Uterus (tissue), 4 donors: ENCODE measurements around the gene ACVRL1. TPM values are rescaled to one million over a fixed set of nuclear protein-coding genes. Genes with fewer than 3 reads are reported as not detected.

Source experiments
- DNase-seq, 2 donors: peaks; one replicate each; pipeline ENCODE4 v3.0.0-alpha.2; 2019 to 2020
- H3K27ac ChIP-seq, 2 donors: fragments of 200-600 bp; sonication (generic); 1 replicate in 1 of 2; 2 replicates in 1 of 2; pipeline ENCODE4 v1.5.1; 2016 to 2018
- H3K27me3 ChIP-seq, 2 donors: fragments of 200-600 bp; sonication (generic); one replicate each; pipeline ENCODE4 v1.5.1; 2018 to 2019; ENCODE audit warnings: control low read depth in 1 of 2
- H3K36me3 ChIP-seq, 2 donors: fragments of 200-600 bp; sonication (generic); one replicate each; pipeline ENCODE4 v1.5.1; 2019; ENCODE audit warnings: control low read depth in 1 of 2
- H3K4me1 ChIP-seq, 2 donors: fragments of 200-600 bp; sonication (generic); one replicate each; pipeline ENCODE4 v1.5.1; 2018 to 2019; ENCODE audit warnings: control low read depth in 1 of 2
- H3K4me3 ChIP-seq, 2 donors: fragments of 200-600 bp; sonication (generic); 1 replicate in 1 of 2; 2 replicates in 1 of 2; pipeline ENCODE4 v1.5.1; 2018 to 2019; ENCODE audit warnings: mild to moderate bottlenecking in 1 of 2
- H3K9me3 ChIP-seq, 2 donors: fragments of 200-600 bp; sonication (generic); one replicate each; pipeline ENCODE4 v1.5.1; 2019; ENCODE audit warnings: control low read depth in 1 of 2
- CTCF ChIP-seq, 4 experiments: fragments of 200-600 bp in 2 of 4; fragments of 450-650 bp in 2 of 4; sonication (generic) in 2 of 4; IDR thresholded peaks; one replicate each; pipeline ENCODE4 v1.5.1; 2016 to 2019; ENCODE audit warnings: antibody characterized with exemption in 4 of 4, mild to moderate bottlenecking in 2 of 4, moderate library complexity in 1 of 4
- POLR2A ChIP-seq, 2 donors: fragments of 450-650 bp; IDR thresholded peaks; one replicate each; pipeline ENCODE4 v1.6.1; 2016; ENCODE audit warnings: antibody characterized with exemption in 2 of 2, mild to moderate bottlenecking in 1 of 2, moderate library complexity in 1 of 2
- intact Hi-C: fragments of 100-400 bp; cut with DNase I; formaldehyde crosslinking; loops from one replicate; pipeline ENCODE4 v1.15.1; 2023; ENCODE audit warnings: low total_unique reads
- total RNA-seq, 4 donors: library from RNA; depleted of rRNA in 3 of 4; stranded (reverse); fragments of >200 nt in 3 of 4; gene quantifications; one replicate each; pipeline versions ENCODE4 v1.1.0 to v1.2.4, GENCODE V29; 2014 to 2023
- donor health status: DM: yes; HTN: yes; CAD: no.

Gene ACVRL1
- total RNA-seq, 4 donors from 2014 or later: 52.1 to 161 (median 127) TPM

GRCh38 chr12:51934080-51934479, 26.8 kb downstream of the ACVRL1 start:
- no peak for DNase-seq
- TF ChIP-seq POLR2A (IDR thresholded peaks at IDR 0.05) (no peak), CTCF (IDR thresholded peaks at IDR 0.05) (no peak)
- Histone ChIP-seq H3K27me3 (no peaks in the 10 kb centered on the region), H3K4me1 (no peaks in the 10 kb centered on the region), H3K9me3 (no peaks in the 10 kb centered on the region), H3K27ac (no peak overlapping the region), H3K4me3 (no peak overlapping the region), H3K36me3 (no peaks in the 10 kb centered on the region)
- intact Hi-C loops: no loop called here

- Histone ChIP-seq H3K4me1 (no peaks in the 10 kb centered on the region), H3K9me3 (no peaks in the 10 kb centered on the region), H3K27ac (no peak overlapping the region), H3K36me3 (no peaks in the 10 kb centered on the region), H3K27me3 (no peaks in the 10 kb centered on the region), H3K4me3 (no peak overlapping the region)
- TF ChIP-seq POLR2A (IDR thresholded peaks at IDR 0.05) (no peak), CTCF (IDR thresholded peaks at IDR 0.05) (no peak)
- intact Hi-C loops: no loop called here
- DNase-seq: no peak
Observed at GRCh38 chr12:51937926-51938325, 30.6 kb downstream of the ACVRL1 start.

- no peak for DNase-seq
- Histone ChIP-seq H3K27ac (no peak overlapping the region), H3K27me3 (no peaks in the 10 kb centered on the region), H3K36me3 (no peaks in the 10 kb centered on the region), H3K4me1 (no peaks in the 10 kb centered on the region), H3K9me3 (no peaks in the 10 kb centered on the region), H3K4me3 (no peak overlapping the region)
- no peak for TF ChIP-seq CTCF (IDR thresholded peaks at IDR 0.05)
- intact Hi-C loops: no loop called here
Observed at GRCh38 chr12:51938726-51939125, 31.4 kb downstream of the ACVRL1 start.

GRCh38 chr12:51941011-51941581, 33.8 kb downstream of the ACVRL1 start:
- peaks cover 0 to 3% of the 10 kb centered on the region in 2 donors for H3K9me3 ChIP-seq
- no peaks in the 10 kb centered on the region for H3K4me1 ChIP-seq
- H3K27ac ChIP-seq: no peak overlapping the region
- no peaks in the 10 kb centered on the region for H3K36me3 ChIP-seq
- TF ChIP-seq CTCF (IDR thresholded peaks at IDR 0.05): no peak
- TF ChIP-seq POLR2A (IDR thresholded peaks at IDR 0.05): no peak
- no peak for DNase-seq
- intact Hi-C loops: no loop called here
- no peak overlapping the region for H3K4me3 ChIP-seq
- H3K27me3 ChIP-seq: no peaks in the 10 kb centered on the region

- Histone ChIP-seq H3K4me3 (no peak overlapping the region), H3K36me3 (no peaks in the 10 kb centered on the region), H3K27ac (no peak overlapping the region), H3K9me3 (peaks cover 0 to 3% of the 10 kb centered on the region in 2 donors), H3K4me1 (no peaks in the 10 kb centered on the region), H3K27me3 (no peaks in the 10 kb centered on the region)
- no peak for DNase-seq
- intact Hi-C loops: no loop called here
- no peak for TF ChIP-seq POLR2A (IDR thresholded peaks at IDR 0.05)
- no peak for TF ChIP-seq CTCF (IDR thresholded peaks at IDR 0.05)
Observed at GRCh38 chr12:51941604-51942003, 34.3 kb downstream of the ACVRL1 start.
